ENCODE data around the gene PLXNA4. TPM values are rescaled to one million over a fixed set of nuclear protein-coding genes. Genes with fewer than 3 reads are reported as not detected.

PLXNA4 gene
- total RNA-seq, 1 donor from 2014 or later, result 14.0 TPM

DNA sequence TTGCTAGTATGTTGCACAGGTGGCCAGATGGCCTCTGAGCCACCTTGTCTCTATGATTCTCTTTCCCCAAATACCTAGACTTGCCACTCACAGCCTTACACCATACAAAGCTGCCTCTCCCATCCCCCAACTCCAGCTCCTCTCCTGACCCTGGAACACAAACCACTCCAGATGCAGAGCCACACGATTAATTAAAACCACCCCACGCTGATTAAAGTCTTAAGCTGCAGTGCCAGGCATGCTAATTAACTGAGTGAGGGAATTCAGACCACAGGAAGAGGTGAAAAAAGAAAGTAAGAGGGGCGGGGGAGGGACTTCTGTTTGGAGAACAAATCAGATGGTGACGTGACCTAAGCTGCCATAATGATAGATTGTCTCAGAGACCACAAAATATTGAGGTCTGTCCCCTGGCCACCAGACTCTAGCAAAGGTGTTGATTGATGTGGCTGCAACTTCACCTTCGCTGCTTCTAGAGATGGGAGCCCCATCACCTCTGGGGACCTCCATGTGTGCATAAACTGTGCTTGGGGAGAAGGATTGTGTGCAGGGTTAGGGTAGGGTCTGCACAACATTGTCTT lies 331.3 kb downstream of the PLXNA4 start:
- TF ChIP-seq, protein P1, sequence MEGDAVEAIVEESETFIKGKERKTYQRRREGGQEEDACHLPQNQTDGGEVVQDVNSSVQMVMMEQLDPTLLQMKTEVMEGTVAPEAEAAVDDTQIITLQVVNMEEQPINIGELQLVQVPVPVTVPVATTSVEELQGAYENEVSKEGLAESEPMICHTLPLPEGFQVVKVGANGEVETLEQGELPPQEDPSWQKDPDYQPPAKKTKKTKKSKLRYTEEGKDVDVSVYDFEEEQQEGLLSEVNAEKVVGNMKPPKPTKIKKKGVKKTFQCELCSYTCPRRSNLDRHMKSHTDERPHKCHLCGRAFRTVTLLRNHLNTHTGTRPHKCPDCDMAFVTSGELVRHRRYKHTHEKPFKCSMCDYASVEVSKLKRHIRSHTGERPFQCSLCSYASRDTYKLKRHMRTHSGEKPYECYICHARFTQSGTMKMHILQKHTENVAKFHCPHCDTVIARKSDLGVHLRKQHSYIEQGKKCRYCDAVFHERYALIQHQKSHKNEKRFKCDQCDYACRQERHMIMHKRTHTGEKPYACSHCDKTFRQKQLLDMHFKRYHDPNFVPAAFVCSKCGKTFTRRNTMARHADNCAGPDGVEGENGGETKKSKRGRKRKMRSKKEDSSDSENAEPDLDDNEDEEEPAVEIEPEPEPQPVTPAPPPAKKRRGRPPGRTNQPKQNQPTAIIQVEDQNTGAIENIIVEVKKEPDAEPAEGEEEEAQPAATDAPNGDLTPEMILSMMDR (IDR thresholded peaks at IDR 0.05), result no peak
- TF ChIP-seq POLR2AphosphoS5 (IDR thresholded peaks at IDR 0.05; ENCODE audit: insufficient read depth in 1 of 2, low read depth in 1 of 2), result no peak
- no peak for TF ChIP-seq POLR2A (IDR thresholded peaks at IDR 0.05)
- Histone ChIP-seq H3K27me3 (no peaks in the 10 kb centered on the region), H3K36me3 (no peaks in the 10 kb centered on the region), H3K4me1 (peaks cover 2% of the 10 kb centered on the region), H3K4me3 (no peak overlapping the region), H3K27ac (no peak overlapping the region), H3K9me3 (no peaks in the 10 kb centered on the region)
- intact Hi-C loops (cut with DNase I), result no loop called here
- no peak for DNase-seq (ENCODE audit: extremely low spot score in 2 of 2)

DNA sequence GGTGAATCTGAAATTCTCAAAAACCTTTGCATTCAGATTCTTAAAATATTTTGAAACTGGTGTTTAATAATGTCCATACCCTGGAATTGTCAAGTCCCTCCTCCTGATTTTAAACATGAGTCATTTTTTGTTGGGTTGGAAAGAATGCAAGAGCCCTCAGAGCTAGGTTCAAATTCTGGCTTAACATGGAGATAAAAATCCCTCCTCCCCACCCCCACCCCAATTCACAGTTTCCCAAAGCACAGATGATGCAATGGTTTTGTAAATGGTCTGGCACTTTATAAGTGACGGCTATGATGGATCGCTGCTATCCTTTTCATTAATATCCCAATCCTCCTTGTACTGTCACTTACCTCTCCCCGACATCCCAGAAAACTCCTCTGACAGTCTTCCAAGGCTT lies 332.8 kb downstream of the PLXNA4 start:
- intact Hi-C loops (cut with DNase I), result no loop called here
- Histone ChIP-seq H3K27me3 (no peaks in the 10 kb centered on the region), H3K4me1 (no peaks in the 10 kb centered on the region), H3K9me3 (no peaks in the 10 kb centered on the region), H3K4me3 (no peak overlapping the region), H3K27ac (no peak overlapping the region), H3K36me3 (no peaks in the 10 kb centered on the region)
- TF ChIP-seq POLR2A (IDR thresholded peaks at IDR 0.05) (no peak), POLR2AphosphoS5 (IDR thresholded peaks at IDR 0.05; ENCODE audit: insufficient read depth in 1 of 2, low read depth in 1 of 2) (no peak)
- TF ChIP-seq, protein P1 (IDR thresholded peaks at IDR 0.05), result no peak
- no peak for DNase-seq (ENCODE audit: extremely low spot score in 2 of 2)

DNA sequence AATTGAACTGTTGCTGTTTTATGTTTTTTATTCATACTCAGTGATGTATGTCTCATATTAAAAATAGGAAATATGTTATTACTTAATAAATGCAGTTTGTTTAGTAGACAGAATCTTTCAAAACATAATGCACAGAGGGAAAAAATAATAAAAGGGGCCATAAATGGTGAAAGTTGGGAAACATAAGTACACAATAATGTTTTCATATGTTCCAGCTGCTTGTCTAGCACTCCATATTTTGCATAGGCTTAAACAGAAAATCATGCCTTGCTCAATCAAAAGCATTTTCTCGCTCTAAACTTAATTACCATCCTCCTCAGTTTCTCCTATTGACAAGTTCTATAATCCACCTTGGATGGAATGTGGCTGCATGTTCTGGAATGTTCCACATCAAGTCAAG lies 333.2 kb downstream of the PLXNA4 start:
- intact Hi-C loops (cut with DNase I), result no loop called here
- H3K27me3 ChIP-seq, result no peaks in the 10 kb centered on the region
- TF ChIP-seq POLR2AphosphoS5 (IDR thresholded peaks at IDR 0.05; ENCODE audit: insufficient read depth in 1 of 2, low read depth in 1 of 2) (no peak), POLR2A (IDR thresholded peaks at IDR 0.05) (no peak)
- TF ChIP-seq, protein P1 (IDR thresholded peaks at IDR 0.05), result no peak

DNA sequence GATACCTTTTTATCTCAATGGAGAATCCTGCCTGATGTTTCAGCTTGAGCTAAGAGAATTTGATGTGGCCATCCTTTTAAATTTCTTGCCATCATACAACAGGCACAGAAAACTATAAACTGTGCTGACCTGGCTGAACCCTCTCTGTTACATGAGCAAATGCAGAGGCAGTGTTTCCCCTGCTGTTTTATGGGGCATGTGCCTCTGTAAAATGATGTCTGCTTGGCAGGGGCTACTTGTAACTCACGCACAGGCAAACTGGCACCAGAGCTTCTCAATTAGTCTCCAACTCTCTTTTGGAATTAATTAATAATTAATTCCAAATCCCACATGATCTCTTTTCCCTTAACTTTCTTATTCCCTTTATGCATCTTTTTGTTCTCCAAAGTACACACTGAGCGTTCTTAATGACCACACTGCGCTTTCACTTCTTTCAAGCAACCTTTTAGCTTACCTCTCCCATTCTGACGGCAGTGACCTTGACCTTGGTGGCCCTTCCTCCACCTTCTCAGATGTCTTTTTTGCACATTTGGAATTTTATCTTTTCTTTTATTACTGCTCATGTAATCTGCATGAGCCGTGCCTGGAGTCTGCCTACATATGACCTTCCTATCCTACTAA lies 334.0 kb downstream of the PLXNA4 start:
- intact Hi-C loops (cut with DNase I), result no loop called here
- Histone ChIP-seq H3K4me1 (no peaks in the 10 kb centered on the region), H3K27ac (no peak overlapping the region), H3K4me3 (no peak overlapping the region), H3K36me3 (no peaks in the 10 kb centered on the region), H3K27me3 (no peaks in the 10 kb centered on the region), H3K9me3 (no peaks in the 10 kb centered on the region)
- TF ChIP-seq POLR2AphosphoS5 (IDR thresholded peaks at IDR 0.05; ENCODE audit: insufficient read depth in 1 of 2, low read depth in 1 of 2), result no peak
- no peak for TF ChIP-seq POLR2A (IDR thresholded peaks at IDR 0.05)
- TF ChIP-seq, protein P1 (IDR thresholded peaks at IDR 0.05), result no peak
- no peak for DNase-seq (ENCODE audit: extremely low spot score in 2 of 2)

More for the DNA sequence above, 333.2 kb downstream of the PLXNA4 start:
- Histone ChIP-seq H3K27ac (no peak overlapping the region), H3K9me3 (no peaks in the 10 kb centered on the region), H3K36me3 (no peaks in the 10 kb centered on the region), H3K4me3 (no peak overlapping the region), H3K4me1 (no peaks in the 10 kb centered on the region)
- no peak for DNase-seq (ENCODE audit: extremely low spot score in 2 of 2)

DNA sequence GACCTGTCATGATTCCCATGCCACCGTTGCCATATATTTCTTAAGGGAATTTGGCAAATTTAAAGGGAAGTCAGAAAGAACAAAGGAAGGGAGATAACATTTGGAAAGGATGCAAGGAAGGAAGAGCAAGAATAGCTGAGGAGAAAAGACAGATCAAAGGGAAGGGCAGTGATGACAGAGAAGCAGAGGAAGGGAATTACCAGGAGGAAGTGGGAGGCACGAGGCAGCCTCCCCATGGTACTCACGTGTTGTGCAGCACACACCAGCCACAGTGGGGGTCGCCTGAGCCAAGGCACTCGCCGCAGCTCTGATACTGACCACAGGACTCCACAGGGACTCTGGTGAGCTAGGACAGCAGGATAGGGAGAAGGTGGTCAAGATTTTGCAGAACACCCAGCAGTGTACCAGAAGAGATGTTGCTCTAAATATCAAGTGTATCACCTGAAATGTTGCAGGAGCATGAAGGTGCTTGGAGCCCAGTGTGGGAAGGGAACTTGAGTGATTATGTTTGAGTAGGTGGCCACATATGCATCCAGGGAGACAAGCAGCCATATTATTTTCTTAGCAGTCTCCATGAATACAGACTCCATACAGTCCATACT lies 335.3 kb downstream of the PLXNA4 start:
- intact Hi-C loops (cut with DNase I), result no loop called here
- Histone ChIP-seq H3K36me3 (no peaks in the 10 kb centered on the region), H3K4me3 (no peak overlapping the region), H3K4me1 (no peaks in the 10 kb centered on the region), H3K9me3 (no peaks in the 10 kb centered on the region), H3K27ac (no peak overlapping the region), H3K27me3 (no peaks in the 10 kb centered on the region)
- no peak for DNase-seq (ENCODE audit: extremely low spot score in 2 of 2)
- TF ChIP-seq POLR2A (IDR thresholded peaks at IDR 0.05) (no peak), POLR2AphosphoS5 (IDR thresholded peaks at IDR 0.05; ENCODE audit: insufficient read depth in 1 of 2, low read depth in 1 of 2) (no peak)
- TF ChIP-seq, protein P1 (IDR thresholded peaks at IDR 0.05), result no peak

Measured in vagina (tissue), 2 donors.